ENCODE measurements around the gene TRRAP.

DNA sequence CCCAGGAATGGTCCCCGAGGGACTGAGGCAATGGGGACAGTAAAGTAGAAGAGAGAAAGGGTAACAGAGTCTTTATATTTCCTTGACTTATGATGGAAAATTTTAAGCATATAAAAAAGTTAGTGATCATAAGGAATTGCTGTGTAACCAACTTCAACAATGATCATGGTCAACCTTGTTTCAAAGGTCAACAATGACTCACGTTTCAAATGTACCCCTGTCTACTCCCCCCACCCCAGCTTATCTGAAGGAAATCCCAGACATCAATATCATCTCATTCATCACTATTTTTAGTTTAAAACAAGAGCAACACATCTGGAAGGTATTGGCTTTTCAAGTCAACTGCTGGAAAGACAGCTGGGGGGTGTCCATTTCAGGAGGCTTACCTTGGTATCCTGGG is 172.6 kb downstream of the TRRAP start:
- TF ChIP-seq, protein P1, sequence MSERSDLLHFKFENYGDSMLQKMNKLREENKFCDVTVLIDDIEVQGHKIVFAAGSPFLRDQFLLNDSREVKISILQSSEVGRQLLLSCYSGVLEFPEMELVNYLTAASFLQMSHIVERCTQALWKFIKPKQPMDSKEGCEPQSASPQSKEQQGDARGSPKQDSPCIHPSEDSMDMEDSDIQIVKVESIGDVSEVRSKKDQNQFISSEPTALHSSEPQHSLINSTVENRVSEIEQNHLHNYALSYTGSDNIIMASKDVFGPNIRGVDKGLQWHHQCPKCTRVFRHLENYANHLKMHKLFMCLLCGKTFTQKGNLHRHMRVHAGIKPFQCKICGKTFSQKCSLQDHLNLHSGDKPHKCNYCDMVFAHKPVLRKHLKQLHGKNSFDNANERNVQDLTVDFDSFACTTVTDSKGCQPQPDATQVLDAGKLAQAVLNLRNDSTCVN (tag by site-specific recombination; optimal IDR thresholded peaks at IDR 0.05) = no peak
- no peak for TF ChIP-seq ZNF837 (tag by site-specific recombination; IDR thresholded peaks at IDR 0.05)
- no peak for TF ChIP-seq ZFP3 (tag by site-specific recombination; IDR thresholded peaks at IDR 0.05; ENCODE audit: low read depth)
- TF ChIP-seq ZNF274 (IDR thresholded peaks at IDR 0.05; ENCODE audit: low read length) = no peak
- no peak for TF ChIP-seq ZNF274 (tag by site-specific recombination; IDR thresholded peaks at IDR 0.05; ENCODE audit: borderline replicate concordance)
- TF ChIP-seq YY1 (tag by site-specific recombination; IDR thresholded peaks at IDR 0.05) = no peak
- TF ChIP-seq, protein P2, sequence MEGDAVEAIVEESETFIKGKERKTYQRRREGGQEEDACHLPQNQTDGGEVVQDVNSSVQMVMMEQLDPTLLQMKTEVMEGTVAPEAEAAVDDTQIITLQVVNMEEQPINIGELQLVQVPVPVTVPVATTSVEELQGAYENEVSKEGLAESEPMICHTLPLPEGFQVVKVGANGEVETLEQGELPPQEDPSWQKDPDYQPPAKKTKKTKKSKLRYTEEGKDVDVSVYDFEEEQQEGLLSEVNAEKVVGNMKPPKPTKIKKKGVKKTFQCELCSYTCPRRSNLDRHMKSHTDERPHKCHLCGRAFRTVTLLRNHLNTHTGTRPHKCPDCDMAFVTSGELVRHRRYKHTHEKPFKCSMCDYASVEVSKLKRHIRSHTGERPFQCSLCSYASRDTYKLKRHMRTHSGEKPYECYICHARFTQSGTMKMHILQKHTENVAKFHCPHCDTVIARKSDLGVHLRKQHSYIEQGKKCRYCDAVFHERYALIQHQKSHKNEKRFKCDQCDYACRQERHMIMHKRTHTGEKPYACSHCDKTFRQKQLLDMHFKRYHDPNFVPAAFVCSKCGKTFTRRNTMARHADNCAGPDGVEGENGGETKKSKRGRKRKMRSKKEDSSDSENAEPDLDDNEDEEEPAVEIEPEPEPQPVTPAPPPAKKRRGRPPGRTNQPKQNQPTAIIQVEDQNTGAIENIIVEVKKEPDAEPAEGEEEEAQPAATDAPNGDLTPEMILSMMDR (tag by site-specific recombination; IDR thresholded peaks at IDR 0.05) = no peak
- TF ChIP-seq ZSCAN4 (tag by site-specific recombination; IDR thresholded peaks at IDR 0.05) = no peak

Data from HEK293 (cell line).